Prostate gland (tissue), 2 donors: ENCODE results near the gene MATN1.

ENCODE experiments used
- CTCF ChIP-seq, 4 experiments: fragments of 200-600 bp in 2 of 4; fragments of 450-650 bp in 2 of 4; sonication (generic) in 2 of 4; IDR thresholded peaks; 1 replicate in 3 of 4; 2 replicates in 1 of 4; pipeline ENCODE4 v1.5.1; 2016 to 2019; ENCODE audit warnings: antibody characterized with exemption in 4 of 4, mild to moderate bottlenecking in 2 of 4, moderate library complexity in 2 of 4
- POLR2AphosphoS5 ChIP-seq: sonication (generic); formaldehyde crosslinking; IDR thresholded peaks from one replicate; pipeline ENCODE4 v1.6.1; 2017; ENCODE audit warnings: antibody characterized with exemption

- TF ChIP-seq CTCF (IDR thresholded peaks at IDR 0.05): no peak
- no peak for TF ChIP-seq POLR2AphosphoS5
These were observed 9.4 kb downstream of the MATN1 start for GRCh38 chr1:30714025-30714424.
